Measurements from ENCODE around the gene OVCH1.
A peak's percentile ranks its signal among the peaks of the same experiment; 100 is the strongest.
"Not testable (repeated sequence)": the region's sequence is repeated elsewhere in the genome, so short reads cannot be mapped to it uniquely, and the experiment has no call there.

The OVCH1 gene

DNA sequence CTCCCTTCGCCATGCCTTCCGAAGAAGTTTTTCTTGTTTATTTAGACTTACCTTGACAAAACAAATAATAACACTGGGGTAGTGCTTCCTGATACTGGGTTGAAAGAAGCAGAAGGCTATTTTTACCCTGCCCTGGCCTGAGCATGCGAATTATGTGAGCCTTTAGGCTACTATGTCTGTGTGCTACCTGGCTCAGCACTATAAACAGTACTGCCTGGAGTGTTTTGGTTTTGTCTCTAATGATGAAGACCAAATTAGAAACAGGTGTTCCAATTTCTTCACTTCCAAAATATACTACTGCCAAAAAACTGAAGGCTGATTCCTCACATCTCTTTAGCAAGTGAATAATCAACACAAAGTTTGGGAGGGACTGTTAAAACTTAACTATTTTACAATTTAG is 7.6 kb upstream of the OVCH1 start:
- DNase-seq (ENCODE audit: low read depth): no peak
- no peak overlapping the region for H3K4me3 ChIP-seq (ENCODE audit: low read depth, low read length)

DNA sequence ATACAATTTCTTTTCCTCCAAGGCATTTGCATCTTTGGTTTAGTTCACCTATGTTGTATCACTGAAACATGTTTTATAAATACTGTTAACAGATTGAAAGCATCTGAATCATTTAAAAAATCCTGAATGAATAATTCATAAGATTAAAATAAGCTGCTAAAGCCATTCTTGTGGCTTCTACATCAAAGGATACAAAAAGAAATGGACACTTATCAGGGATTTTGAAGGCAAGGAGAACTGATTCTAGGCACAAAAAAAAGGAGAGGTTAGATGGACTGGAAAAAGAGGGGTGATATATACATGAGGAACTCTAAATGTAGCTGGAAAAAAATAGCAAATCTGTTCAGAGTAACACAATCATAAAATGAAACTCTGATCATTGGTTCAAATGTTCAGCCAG is 5.8 kb upstream of the OVCH1 start:
- H3K4me3 ChIP-seq (ENCODE audit: low read depth, low read length): no peak overlapping the region
- no peak for DNase-seq (ENCODE audit: low read depth)

DNA sequence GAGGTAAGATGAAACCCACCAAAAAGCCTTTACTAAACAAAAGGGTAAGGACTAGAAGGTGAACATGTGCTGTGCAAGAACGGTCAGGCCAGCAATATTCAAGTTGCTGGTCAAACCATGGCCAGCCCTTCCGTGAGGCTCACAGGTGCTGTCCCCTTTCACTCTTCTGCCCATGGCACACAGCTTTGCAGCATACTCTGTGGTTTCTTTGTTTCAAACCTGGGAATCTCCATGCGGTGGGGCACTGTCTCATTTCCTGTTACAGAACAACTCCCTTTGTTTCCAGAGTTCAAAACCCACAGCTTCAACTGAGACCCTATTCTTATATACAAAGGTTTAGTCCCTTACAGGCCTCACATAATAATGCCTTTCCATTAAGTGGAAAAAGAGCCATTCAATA is 1.7 kb upstream of the OVCH1 start:
- no peak overlapping the region for H3K4me3 ChIP-seq (ENCODE audit: low read depth, low read length)
- DNase-seq (ENCODE audit: low read depth): no peak

GRCh38 chr12:29492891-29493290 is 4.6 kb downstream of the OVCH1 start:
- H3K4me3 ChIP-seq (ENCODE audit: low read depth, low read length): no peak overlapping the region
- no peak for DNase-seq (ENCODE audit: low read depth)

GRCh38 chr12:29486972-29487371 is 10.5 kb downstream of the OVCH1 start:
- H3K4me3 ChIP-seq (ENCODE audit: low read depth, low read length): no peak overlapping the region
- no peak for DNase-seq (ENCODE audit: low read depth)

- no peak overlapping the region for H3K4me3 ChIP-seq (ENCODE audit: low read depth, low read length)
- no peak for DNase-seq (ENCODE audit: low read depth)
Observed at GRCh38 chr12:29463198-29463597, 34.3 kb downstream of the OVCH1 start.

GRCh38 chr12:29460082-29460481 is 37.4 kb downstream of the OVCH1 start:
- DNase-seq (ENCODE audit: low read depth): no peak
- H3K4me3 ChIP-seq (ENCODE audit: low read depth, low read length): no peak overlapping the region

- H3K4me3 ChIP-seq (ENCODE audit: low read depth, low read length): no peak overlapping the region
- DNase-seq (ENCODE audit: low read depth): no peak
Observed at GRCh38 chr12:29455087-29455486, 42.4 kb downstream of the OVCH1 start.

GRCh38 chr12:29451888-29452287 is 45.6 kb downstream of the OVCH1 start:
- no peak for DNase-seq (ENCODE audit: low read depth)
- H3K4me3 ChIP-seq (ENCODE audit: low read depth, low read length): no peak overlapping the region

DNA sequence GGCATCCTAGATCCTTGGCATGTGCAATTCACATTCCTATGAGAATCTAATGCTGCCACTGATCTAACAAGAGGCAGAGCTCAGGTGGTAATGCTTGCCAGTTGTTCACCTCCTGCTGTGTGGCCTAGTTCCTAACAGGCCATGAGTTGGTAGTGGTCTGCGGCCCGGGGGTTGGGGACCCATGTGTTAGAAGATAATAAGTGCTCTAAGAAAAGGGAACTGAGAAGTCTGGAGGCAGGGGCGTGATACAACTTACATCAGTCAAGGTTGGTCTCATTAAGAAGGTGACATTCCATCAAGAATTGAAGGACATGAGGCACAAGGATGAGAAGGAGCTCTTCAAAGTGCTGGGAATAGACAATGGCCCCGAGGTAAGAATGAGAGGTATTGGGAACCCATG is 49.3 kb downstream of the OVCH1 start:
- no peak for DNase-seq (ENCODE audit: low read depth)
- no peak overlapping the region for H3K4me3 ChIP-seq (ENCODE audit: low read depth, low read length)

DNA sequence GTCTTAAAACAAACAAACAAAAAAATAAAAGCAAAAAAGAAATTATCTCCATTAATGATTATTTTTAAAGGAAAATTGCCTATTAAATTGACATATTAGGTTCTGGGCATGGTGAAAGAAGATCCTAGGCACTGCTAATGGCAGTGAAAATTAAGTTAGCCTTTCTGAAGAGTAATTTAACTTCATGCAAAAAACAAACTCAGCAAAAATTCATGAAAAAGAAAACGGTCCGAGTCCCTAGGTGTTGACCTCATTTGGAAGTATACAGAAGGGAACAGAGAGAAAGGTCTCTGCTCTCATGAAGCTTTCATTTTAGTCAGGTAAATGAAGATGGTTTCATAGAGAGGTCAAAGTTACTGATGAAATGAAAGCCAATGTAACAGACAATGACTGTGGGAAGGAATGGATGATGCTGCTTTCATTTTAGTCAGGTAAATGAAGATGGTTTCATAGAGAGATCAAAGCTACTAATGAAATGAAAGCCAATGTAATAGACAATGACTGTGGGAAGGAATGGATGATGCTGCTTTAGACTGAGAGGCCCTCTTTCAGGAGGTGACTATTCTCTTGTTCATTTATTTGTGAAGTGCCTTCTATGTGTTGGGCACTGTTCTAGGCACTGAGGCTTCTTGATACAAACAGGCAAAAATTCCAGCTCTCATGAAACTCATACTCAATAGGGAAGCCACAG is 50.1 kb downstream of the OVCH1 start:
- no peak for DNase-seq (ENCODE audit: low read depth)
- H3K4me3 ChIP-seq (ENCODE audit: low read depth, low read length): no peak overlapping the region

DNA sequence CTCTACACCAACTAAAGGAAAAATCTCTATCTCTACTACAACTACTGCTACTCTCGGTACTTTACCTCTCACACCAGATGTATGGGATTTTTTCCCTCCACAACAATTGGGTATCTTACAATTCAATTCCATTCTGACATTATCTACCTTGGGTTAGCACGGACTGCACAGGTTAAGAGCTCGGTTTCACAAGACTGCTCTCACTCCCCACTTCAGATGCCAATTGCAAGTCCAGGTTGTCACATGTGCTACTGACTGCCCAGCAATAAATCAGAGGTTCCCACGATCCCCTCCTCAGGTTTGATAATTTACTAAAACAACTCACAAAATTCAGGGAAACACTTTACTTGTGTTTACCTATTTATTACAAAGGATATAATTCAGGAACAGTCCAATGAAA is 58.0 kb downstream of the OVCH1 start:
- DNase-seq (ENCODE audit: low read depth): no peak
- no peak overlapping the region for H3K4me3 ChIP-seq (ENCODE audit: low read depth, low read length)

DNA sequence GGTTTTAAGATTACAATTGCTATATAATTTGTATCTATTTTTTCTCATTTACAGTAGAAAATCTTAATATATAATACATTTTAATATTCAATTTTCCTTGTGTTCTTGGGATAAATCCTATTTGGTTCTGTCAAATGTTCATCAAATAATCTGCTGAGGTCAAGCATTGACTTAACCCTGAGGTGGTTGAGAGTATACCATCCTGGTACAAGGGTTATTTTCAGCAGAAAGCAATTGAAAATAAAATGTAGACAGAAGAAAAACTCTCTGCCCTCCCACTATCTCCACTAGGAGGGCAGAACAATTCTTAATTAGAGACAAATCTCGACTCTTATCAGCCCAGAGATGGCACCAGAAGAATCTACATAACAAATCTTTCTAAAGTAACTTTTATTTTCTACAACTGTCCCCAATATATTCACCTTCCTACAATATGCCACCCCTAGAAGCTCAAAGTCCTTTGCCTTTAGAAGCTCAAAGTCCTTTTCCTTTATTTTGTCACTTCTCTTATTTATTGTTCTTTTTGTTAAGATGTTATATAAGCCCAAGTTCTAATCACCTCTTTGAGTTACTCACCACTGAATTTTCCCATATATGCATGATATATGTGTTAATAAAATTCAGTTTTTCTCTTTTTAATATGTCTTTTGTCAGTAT is 58.6 kb downstream of the OVCH1 start:
- H3K4me3 ChIP-seq (ENCODE audit: low read depth, low read length): no peak overlapping the region
- no peak for DNase-seq (ENCODE audit: low read depth)

DNA sequence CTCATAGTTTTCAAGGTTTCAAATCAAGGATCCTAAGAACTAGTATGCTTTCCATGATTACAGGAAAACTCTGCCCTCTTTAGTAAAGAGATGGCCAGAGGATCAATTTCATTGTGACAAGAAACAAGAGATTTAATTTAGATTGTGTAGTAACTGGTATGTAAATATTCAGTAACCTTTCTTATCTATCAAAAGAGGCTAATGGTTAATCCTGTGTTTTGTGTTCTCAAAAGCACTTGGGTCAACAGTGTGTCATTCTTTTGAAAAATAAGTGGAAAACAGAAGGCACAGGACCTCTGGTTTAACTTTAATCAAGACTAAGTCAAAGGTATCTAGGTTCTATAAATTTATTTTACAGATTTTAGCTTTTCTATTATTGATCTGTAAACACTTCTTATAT is 59.9 kb downstream of the OVCH1 start:
- H3K4me3 ChIP-seq (ENCODE audit: low read depth, low read length): no peak overlapping the region
- DNase-seq (ENCODE audit: low read depth): no peak

DNA sequence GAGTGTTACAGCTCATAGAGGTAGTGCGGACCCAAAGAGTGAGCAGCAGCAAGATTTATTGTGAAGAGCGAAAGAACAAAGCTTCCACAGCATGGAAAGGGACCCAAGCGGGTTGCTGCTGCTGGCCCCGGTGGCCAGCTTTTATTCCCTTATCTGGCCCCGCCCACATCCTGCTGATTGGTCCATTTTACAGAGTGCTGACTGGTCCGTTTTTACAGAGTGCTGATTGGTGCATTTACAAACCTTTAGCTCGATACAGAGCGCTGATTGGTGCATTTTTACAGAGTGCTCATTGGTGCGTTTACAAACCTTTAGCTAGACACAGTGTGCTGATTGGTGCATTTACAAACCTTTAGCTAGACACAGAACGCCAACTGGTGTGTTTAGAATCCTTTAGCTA is 60.7 kb downstream of the OVCH1 start:
- not testable (repeated sequence) for DNase-seq (ENCODE audit: low read depth); H3K4me3 ChIP-seq (ENCODE audit: low read depth, low read length)

DNA sequence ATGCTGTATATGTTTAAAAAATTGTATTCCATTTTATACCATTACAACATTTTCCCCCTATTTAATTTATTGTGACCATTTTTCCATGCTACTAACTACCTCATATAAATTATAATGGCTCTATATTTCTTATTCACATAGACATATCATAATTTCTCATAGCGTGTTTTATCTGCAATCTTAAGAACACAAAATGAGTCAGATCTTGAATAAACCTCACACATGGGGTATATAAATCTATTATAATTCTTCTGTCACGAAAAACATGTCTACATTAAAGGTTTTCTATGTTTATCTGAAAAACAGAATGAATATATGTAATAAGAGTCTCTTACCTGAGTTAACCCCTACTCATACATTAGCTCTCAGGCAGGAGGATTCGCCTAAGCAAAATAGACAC is 66.0 kb downstream of the OVCH1 start:
- no peak for DNase-seq (ENCODE audit: low read depth)

DNA sequence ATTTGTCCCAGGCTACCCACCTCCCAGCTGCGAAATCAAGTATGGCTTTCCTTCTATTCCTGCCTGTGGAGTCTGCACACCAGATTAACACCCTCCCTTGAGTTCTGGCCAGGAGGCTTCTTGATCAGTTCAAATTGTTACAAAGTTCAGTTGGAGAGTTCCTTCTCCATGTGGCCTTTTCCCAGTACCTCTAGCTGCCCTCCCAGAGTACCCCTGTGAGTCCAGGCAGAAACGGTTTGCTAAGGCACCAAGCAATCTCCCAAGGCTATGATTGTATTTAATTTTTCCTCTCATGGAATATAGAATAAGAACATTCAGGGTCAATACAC is 66.8 kb downstream of the OVCH1 start:
- no peak overlapping the region for H3K4me3 ChIP-seq (ENCODE audit: low read depth, low read length)
- no peak for DNase-seq (ENCODE audit: low read depth)

More for the DNA sequence above, 66.0 kb downstream of the OVCH1 start:
- no peak overlapping the region for H3K4me3 ChIP-seq (ENCODE audit: low read depth, low read length)

GRCh38 chr12:29429999-29430715 is 67.3 kb downstream of the OVCH1 start:
- DNase-seq (ENCODE audit: low read depth): no peak
- no peak overlapping the region for H3K4me3 ChIP-seq (ENCODE audit: low read depth, low read length)

DNA sequence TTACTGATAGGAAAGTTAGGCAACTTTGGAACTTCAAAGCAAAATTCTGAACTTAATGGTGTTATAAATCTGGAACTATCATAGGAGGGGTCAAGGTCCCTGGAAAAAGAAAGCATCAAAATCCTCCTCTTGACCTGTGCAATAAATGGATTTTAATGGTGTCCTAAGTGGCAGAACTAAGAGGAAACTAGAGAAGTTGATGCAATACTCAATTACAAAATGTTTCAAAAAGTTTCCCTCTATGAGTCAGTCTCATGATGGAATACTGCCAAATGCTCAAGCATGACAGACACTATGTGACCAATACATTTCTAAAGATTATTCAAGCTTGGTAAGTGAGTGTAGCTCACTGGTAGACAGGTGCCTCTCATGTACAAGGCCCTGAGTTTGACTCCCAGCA is 68.9 kb downstream of the OVCH1 start:
- DNase-seq (ENCODE audit: low read depth): peak; percentile 65
- no peak overlapping the region for H3K4me3 ChIP-seq (ENCODE audit: low read depth, low read length)

- DNase-seq (ENCODE audit: low read depth): no peak
- H3K4me3 ChIP-seq (ENCODE audit: low read depth, low read length): no peak overlapping the region
Observed at GRCh38 chr12:29427964-29428363, 69.5 kb downstream of the OVCH1 start.

DNA sequence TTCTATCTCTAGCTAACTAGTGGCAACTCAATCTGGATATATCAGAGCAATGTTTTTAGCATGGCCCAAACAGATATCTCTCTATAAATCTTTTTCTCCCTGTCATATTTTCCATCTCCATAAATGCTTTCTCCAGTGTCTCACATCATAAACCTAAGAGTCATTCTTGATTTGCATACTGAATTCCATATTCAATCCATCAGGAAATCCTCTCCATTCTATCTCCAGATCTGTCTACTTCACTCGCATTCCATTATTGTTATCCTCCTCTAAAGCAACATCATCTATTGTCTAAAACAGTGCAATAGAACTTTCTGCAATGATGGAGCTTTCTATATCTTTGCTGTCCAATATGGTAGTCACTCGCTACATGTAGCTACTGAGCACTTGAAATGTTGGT is 71.0 kb downstream of the OVCH1 start:
- no peak for DNase-seq (ENCODE audit: low read depth)

More for the DNA sequence above, 71.0 kb downstream of the OVCH1 start:
- no peak overlapping the region for H3K4me3 ChIP-seq (ENCODE audit: low read depth, low read length)
